Astrocyte of the spinal cord (primary cell): Measurements from ENCODE around the gene HBA1.
"Not testable (repeated sequence)": the region's sequence is repeated elsewhere in the genome, so short reads cannot be mapped to it uniquely, and the experiment has no call there.

Experiments
- DNase-seq: peaks from one replicate; pipeline ENCODE4 v3.0.0; 2011; ENCODE audit warnings: low read depth, low spot score
- H3K4me3 ChIP-seq: 2 replicates; pipeline ENCODE4 v1.5.1; 2011; ENCODE audit warnings: low read depth, mild to moderate bottlenecking, low read length, moderate library complexity
- in situ Hi-C: cut with HindIII; loops from 2 replicates; pipeline ENCODE4 v1.10.0; 2017; ENCODE audit warnings: low sequenced_read_pairs
- TF ChIP-seq, protein P1 (sequence below): IDR thresholded peaks from 2 replicates; pipeline ENCODE4 v1.5.1; 2012; ENCODE audit warnings: low read depth, mild to moderate bottlenecking, low read length, inconsistent platforms

Gene HBA1

DNA sequence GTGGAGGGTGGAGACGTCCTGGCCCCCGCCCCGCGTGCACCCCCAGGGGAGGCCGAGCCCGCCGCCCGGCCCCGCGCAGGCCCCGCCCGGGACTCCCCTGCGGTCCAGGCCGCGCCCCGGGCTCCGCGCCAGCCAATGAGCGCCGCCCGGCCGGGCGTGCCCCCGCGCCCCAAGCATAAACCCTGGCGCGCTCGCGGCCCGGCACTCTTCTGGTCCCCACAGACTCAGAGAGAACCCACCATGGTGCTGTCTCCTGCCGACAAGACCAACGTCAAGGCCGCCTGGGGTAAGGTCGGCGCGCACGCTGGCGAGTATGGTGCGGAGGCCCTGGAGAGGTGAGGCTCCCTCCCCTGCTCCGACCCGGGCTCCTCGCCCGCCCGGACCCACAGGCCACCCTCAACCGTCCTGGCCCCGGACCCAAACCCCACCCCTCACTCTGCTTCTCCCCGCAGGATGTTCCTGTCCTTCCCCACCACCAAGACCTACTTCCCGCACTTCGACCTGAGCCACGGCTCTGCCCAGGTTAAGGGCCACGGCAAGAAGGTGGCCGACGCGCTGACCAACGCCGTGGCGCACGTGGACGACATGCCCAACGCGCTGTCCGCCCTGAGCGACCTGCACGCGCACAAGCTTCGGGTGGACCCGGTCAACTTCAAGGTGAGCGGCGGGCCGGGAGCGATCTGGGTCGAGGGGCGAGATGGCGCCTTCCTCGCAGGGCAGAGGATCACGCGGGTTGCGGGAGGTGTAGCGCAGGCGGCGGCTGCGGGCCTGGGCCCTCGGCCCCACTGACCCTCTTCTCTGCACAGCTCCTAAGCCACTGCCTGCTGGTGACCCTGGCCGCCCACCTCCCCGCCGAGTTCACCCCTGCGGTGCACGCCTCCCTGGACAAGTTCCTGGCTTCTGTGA, at the start of gene HBA1:
HBA1 (plus strand) TSS at position 204 of the 906 bp plus-strand sequence; CDS start at position 241, 37 bp downstream.
- in situ Hi-C loops, DNase-seq, H3K4me3 ChIP-seq: not testable (repeated sequence)

DNA sequence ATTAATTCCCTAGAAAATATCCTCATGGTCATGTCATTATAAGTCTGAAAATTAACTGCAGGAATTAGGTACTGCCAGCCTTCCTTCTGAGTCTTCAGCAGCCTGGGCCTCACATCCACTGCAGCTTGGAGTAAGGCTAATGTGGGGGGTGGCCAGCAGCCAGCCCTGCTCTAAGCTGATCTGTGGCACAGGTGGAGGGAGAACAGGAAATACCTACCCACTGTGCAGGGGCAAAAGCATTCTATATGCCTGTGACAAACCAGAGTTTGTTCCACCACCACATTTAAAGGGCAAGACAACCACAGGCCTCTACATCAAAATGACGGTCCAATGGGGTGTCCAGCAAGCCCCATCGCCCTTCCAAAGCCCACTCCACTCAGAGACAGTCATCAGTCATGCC, 47.4 kb upstream of the HBA1 start:
- H3K4me3 ChIP-seq: no peak overlapping the region
- in situ Hi-C loops: no loop called here
- TF ChIP-seq, protein P1, sequence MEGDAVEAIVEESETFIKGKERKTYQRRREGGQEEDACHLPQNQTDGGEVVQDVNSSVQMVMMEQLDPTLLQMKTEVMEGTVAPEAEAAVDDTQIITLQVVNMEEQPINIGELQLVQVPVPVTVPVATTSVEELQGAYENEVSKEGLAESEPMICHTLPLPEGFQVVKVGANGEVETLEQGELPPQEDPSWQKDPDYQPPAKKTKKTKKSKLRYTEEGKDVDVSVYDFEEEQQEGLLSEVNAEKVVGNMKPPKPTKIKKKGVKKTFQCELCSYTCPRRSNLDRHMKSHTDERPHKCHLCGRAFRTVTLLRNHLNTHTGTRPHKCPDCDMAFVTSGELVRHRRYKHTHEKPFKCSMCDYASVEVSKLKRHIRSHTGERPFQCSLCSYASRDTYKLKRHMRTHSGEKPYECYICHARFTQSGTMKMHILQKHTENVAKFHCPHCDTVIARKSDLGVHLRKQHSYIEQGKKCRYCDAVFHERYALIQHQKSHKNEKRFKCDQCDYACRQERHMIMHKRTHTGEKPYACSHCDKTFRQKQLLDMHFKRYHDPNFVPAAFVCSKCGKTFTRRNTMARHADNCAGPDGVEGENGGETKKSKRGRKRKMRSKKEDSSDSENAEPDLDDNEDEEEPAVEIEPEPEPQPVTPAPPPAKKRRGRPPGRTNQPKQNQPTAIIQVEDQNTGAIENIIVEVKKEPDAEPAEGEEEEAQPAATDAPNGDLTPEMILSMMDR: no peak
- no peak for DNase-seq

DNA sequence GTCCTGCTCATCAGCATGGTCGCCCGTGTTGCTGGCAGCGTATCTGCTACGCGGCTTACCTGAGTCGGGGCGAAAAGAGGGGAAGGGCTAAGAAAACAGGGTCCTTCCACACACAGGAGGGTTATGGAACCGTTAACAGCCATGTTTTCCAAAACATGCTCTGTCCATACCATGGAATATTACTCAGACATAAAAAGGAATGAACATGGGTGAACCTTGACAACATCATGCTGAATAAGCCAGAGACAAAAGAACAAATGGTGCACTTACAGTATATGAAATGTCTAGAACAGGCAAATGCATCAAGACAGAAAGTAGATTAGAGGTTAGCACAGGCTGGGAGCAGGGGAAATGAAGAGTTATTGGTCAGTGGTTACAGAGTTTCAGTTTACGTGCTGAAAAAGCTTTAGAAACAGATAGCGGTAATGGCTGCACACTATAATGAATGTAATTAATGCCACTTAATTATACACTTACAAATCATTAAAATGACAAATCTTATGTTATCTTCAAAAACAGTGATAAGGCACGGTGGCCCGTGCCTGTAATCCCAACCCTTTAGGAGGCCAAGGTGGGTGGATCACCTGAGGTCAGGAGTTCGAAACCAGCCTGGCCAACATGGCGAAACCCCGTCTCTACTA, 45.8 kb upstream of the HBA1 start:
- TF ChIP-seq, protein P1: no peak
- no peak overlapping the region for H3K4me3 ChIP-seq
- in situ Hi-C loops: no loop called here

DNA sequence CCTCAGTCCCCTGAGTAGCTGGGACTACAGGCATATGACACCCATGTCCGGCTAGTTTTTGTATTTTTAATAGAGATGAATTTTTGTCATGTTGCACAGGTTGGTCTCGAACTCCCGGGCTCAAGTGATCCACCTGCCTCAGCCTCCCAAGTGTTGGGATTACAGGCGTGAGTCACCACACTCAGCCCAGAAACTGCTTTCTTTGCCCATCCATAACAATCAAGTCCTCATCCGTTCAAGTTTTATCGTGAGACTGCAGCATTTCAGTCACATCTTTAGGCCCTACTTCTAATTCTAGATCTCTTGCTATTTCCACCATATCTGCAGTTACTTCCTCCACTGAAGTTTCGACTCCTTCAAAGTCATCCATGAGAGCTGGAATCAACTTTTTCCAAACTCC, 44.4 kb upstream of the HBA1 start:
- in situ Hi-C loops: no loop called here
- DNase-seq: no peak
- H3K4me3 ChIP-seq: no peak overlapping the region
- TF ChIP-seq, protein P1: no peak

More for the DNA sequence above, 45.8 kb upstream of the HBA1 start:
- DNase-seq: no peak

DNA sequence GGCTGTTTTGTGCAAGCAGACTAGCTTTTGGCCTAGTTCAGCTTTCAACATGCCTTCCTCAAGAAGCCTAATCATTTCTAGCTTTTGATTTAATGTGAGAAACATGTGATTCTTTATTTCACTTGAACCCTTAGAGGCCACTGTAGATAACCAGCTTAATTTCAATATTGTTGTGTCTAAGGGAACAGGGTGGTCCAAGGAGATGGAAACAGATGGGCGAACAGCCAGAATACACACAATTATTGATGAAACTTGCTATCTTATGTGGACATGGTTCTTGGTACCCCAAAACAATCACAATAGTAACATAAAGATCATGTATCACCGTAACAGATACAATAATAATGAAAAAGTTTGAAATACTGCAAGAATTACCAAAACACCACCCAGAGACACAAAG, 42.8 kb upstream of the HBA1 start:
- TF ChIP-seq, protein P1: no peak
- DNase-seq: no peak
- no peak overlapping the region for H3K4me3 ChIP-seq
- in situ Hi-C loops: no loop called here

DNA sequence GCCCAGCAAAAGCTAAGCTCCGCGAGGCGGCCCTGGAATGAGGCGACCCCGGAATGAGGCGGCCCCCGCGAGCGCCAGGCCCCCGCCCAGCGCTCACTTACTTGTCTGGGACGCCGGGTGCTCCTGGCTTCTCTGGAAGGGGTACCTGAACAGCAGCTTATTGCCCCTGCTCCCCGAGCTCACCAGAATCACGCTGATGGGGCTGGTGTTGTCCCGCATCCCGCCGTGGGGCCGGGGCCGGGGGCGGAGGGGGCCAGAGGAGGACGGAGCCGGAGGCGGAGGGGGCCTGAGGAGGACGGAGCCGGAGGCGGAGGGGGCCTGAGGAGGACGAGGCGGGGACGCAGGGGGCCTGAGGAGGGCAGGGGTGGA, 38.4 kb upstream of the HBA1 start:
- no peak for DNase-seq
- peak overlapping the region; percentile 79 for H3K4me3 ChIP-seq
- TF ChIP-seq, protein P1: no peak
- in situ Hi-C loops: no loop called here
